Rectal smooth muscle tissue (tissue), 1 donor: Measurements from ENCODE around the gene PTPN6.

Source experiments
- H3K27ac ChIP-seq: one replicate; pipeline ENCODE4 v1.7.0; 2013; ENCODE audit warnings: low read depth, low read length, inconsistent platforms
- H3K27me3 ChIP-seq: one replicate; pipeline ENCODE4 v1.7.0; 2013; ENCODE audit warnings: low read length; ENCODE audit not compliant: control insufficient read depth, insufficient read depth
- H3K36me3 ChIP-seq: one replicate; pipeline ENCODE4 v1.7.0; 2013; ENCODE audit warnings: low read length; ENCODE audit not compliant: control insufficient read depth, insufficient read depth
- H3K4me1 ChIP-seq: one replicate; pipeline ENCODE4 v1.7.0; 2013; ENCODE audit warnings: low read length; ENCODE audit not compliant: control insufficient read depth, insufficient read depth
- H3K4me3 ChIP-seq: one replicate; pipeline ENCODE4 v1.7.0; 2013; ENCODE audit warnings: low read length
- H3K9ac ChIP-seq: one replicate; pipeline ENCODE4 v1.7.0; 2013; ENCODE audit warnings: low read length

Gene PTPN6

DNA sequence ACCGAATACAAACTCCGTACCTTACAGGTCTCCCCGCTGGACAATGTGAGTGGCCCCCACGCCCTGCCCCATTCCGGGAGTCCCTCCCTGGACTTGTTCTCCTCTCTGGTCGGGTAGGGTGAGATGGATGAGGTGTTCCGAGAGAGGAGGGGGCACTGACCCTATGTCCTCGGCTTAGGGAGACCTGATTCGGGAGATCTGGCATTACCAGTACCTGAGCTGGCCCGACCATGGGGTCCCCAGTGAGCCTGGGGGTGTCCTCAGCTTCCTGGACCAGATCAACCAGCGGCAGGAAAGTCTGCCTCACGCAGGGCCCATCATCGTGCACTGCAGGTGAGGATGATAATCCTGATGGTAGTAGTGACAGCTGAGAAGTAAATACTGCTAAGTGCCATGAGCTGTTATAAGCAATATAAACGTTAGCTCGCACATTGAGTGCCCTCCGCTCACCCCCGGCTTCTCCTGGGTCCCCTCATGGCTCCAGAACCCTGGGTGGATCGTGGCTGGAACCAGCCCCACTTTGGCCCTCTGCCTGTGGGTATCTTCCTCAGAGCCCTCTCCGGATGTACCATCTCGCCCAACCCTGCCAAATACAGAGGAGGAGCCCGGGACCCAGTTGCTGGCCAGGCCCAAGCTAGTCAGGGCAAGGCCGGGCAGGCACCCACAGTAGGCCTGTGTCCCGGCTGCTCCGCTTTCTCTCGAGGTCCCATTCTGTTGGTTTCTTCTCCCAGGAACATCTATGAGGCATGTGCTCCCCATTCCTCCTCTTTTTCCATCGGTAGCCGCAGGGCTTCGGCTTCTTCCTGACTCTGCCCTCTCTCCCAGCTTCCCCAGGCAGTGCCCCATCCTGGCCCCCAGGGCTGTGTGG lies 6.8 kb downstream of the PTPN6 start:
- H3K27ac ChIP-seq, result no peak overlapping the region
- H3K4me1 ChIP-seq, result peaks cover 12% of the 10 kb centered on the region
- H3K27me3 ChIP-seq, result no peaks in the 10 kb centered on the region
- H3K4me3 ChIP-seq, result no peak overlapping the region
- peaks cover 2% of the 10 kb centered on the region for H3K36me3 ChIP-seq
- H3K9ac ChIP-seq, result no peak overlapping the region

GRCh38 chr12:6958609-6959057 lies 7.5 kb downstream of the PTPN6 start:
- Histone ChIP-seq H3K27me3 (no peaks in the 10 kb centered on the region), H3K4me1 (peaks cover 12% of the 10 kb centered on the region), H3K36me3 (peaks cover 2% of the 10 kb centered on the region), H3K9ac (no peak overlapping the region), H3K27ac (no peak overlapping the region), H3K4me3 (no peak overlapping the region)

- Histone ChIP-seq H3K27ac (no peak overlapping the region), H3K9ac (no peak overlapping the region), H3K27me3 (no peaks in the 10 kb centered on the region), H3K4me1 (peaks cover 12% of the 10 kb centered on the region), H3K4me3 (peak overlapping the region; percentile 11), H3K36me3 (peaks cover 2% of the 10 kb centered on the region)
Measured at GRCh38 chr12:6959058-6959804, 8.1 kb downstream of the PTPN6 start.

- Histone ChIP-seq H3K36me3 (peaks cover 2% of the 10 kb centered on the region), H3K27ac (no peak overlapping the region), H3K4me1 (peaks cover 17% of the 10 kb centered on the region), H3K4me3 (no peak overlapping the region), H3K27me3 (no peaks in the 10 kb centered on the region), H3K9ac (no peak overlapping the region)
Measured at GRCh38 chr12:6959805-6960592, 8.8 kb downstream of the PTPN6 start.

DNA sequence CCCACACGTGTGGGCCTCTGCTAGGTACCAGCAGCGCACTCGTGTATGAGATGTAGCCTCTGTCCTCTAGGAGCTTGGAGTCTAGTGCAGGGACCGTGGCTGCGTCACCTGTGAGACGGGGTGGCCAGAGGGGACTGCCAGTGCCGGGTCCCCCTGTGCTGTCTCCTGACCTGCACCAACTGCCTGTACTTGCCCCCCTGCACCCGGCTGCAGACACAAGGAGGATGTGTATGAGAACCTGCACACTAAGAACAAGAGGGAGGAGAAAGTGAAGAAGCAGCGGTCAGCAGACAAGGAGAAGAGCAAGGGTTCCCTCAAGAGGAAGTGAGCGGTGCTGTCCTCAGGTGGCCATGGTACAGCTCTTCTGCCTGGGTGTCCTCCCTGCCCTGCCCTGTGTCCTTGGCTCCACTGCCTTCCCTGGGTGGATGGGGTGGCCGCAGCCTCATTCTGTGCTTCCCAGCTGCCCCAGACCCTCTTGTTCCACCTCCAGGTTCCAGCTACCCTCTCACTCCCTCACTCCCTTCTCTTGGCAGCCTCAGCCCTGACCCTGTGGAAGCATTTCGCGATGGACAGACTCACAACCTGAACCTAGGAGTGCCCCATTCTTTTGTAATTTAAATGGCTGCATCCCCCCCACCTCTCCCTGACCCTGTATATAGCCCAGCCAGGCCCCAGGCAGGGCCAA lies 9.6 kb downstream of the PTPN6 start:
- Histone ChIP-seq H3K27ac (peak overlapping the region; percentile 76), H3K4me1 (peaks cover 17% of the 10 kb centered on the region), H3K27me3 (no peaks in the 10 kb centered on the region), H3K36me3 (peaks cover 7% of the 10 kb centered on the region), H3K4me3 (peak overlapping the region; percentile 5), H3K9ac (peak overlapping the region; percentile 51)

DNA sequence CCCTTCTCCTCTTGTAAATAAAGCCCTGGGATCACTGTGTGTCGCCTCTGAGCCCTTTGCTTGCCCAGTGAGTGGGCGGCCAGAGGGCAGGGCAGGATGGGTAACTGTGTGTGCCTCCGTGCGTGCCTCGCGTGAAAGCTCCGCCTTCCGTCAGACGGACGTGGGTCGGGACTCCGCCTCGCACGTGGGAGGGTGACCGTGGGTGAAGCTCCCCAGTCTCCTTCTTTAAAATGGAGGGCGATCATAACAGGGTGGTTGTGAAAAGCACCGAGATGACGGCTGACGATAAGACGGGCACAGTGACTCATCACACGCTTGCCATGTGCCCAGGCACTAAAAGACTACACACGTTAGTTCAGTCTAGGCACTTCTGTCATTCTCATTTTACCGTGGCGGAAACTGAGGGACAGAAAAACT lies 10.1 kb downstream of the PTPN6 start:
- H3K4me1 ChIP-seq, result peaks cover 17% of the 10 kb centered on the region

DNA sequence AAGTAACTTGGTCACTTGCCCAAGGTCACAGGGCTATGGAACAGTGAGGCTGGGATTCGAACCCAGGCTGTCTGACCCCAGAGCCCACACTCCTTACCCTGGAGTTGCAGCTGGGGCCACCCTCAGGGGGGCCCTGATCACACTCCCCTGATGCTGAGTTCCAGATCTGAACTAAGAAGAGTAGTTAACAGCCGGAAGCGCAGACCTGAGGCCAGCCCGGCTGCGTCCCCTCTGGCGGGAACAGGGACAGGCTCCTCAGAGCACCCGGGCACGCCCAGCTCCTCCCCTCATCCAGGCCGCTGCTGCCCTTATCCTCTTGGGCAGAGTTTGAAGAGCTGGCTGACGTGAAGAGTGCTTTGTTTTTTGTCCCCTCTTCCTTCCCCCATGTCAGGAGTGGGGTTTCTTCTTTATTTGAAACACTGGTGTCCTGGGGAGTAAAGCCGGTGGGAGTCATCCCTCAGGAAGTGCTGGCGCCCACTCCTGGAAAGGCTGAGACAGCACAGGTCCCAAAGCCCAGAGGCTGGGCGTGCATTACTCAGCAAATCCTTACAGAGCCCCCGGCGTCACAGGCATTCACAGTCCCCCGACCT lies 10.6 kb downstream of the PTPN6 start:
- Histone ChIP-seq H3K9ac (peak overlapping the region; percentile 51), H3K27ac (peak overlapping the region; percentile 76), H3K27me3 (no peaks in the 10 kb centered on the region), H3K4me1 (peaks cover 17% of the 10 kb centered on the region), H3K36me3 (peaks cover 10% of the 10 kb centered on the region), H3K4me3 (peak overlapping the region; percentile 59)

More for the DNA sequence above, 10.1 kb downstream of the PTPN6 start:
- Histone ChIP-seq H3K27ac (peak overlapping the region; percentile 76), H3K4me3 (peak overlapping the region; percentile 59), H3K9ac (peak overlapping the region; percentile 51), H3K27me3 (no peaks in the 10 kb centered on the region), H3K36me3 (peaks cover 9% of the 10 kb centered on the region)

- no peaks in the 10 kb centered on the region for H3K27me3 ChIP-seq
- peak overlapping the region; percentile 76 for H3K27ac ChIP-seq
- peaks cover 16% of the 10 kb centered on the region for H3K36me3 ChIP-seq
- peaks cover 17% of the 10 kb centered on the region for H3K4me1 ChIP-seq
- peak overlapping the region; percentile 51 for H3K9ac ChIP-seq
- peak overlapping the region; percentile 59 for H3K4me3 ChIP-seq
Measured at GRCh38 chr12:6962285-6963015, 11.3 kb downstream of the PTPN6 start.

GRCh38 chr12:6963016-6963731 lies 12.0 kb downstream of the PTPN6 start:
- Histone ChIP-seq H3K36me3 (peaks cover 24% of the 10 kb centered on the region), H3K4me1 (peaks cover 17% of the 10 kb centered on the region), H3K4me3 (peak overlapping the region; percentile 59)

GRCh38 chr12:6963791-6964413 lies 12.7 kb downstream of the PTPN6 start:
- H3K4me1 ChIP-seq, result peaks cover 17% of the 10 kb centered on the region
- H3K27ac ChIP-seq, result no peak overlapping the region
- no peaks in the 10 kb centered on the region for H3K27me3 ChIP-seq
- peaks cover 29% of the 10 kb centered on the region for H3K36me3 ChIP-seq
- peak overlapping the region; percentile 57 for H3K4me3 ChIP-seq
- peak overlapping the region; percentile 6 for H3K9ac ChIP-seq

More at GRCh38 chr12:6963016-6963731, 12.0 kb downstream of the PTPN6 start:
- no peaks in the 10 kb centered on the region for H3K27me3 ChIP-seq
- H3K27ac ChIP-seq, result peak overlapping the region; percentile 76
- peak overlapping the region; percentile 51 for H3K9ac ChIP-seq
